ENCODE results near the gene MCTP2. TPM values are rescaled to one million over a fixed set of nuclear protein-coding genes. Genes with fewer than 3 reads are reported as not detected.

MCTP2 gene
- total RNA-seq, 1 donor from 2014 or later, result 12.8 TPM

DNA sequence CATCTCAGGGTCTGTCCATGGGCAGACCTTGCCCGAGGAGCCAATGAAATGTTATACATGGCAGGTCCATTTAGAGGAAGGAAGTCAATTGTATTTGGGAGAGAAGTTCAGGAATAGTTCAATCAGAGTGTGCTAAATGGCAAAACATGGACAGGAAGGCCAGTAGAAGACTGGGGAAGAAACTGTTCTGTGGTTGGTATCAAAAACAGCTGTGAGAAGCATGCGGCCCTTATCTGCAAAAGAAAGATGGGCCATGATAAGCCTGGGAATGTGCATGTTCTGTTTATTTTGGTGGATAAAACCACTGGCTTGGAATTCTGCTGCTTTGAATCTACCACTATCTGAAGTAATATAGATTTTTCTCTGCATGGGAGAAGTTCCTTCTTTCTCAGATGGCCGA, 100.4 kb downstream of the MCTP2 start:
- Mint-ChIP-seq H3K36me3 (no peaks in the 10 kb centered on the region), H3K4me3 (no peak overlapping the region), H3K4me1 (peaks cover 20% of the 10 kb centered on the region), H3K9me3 (no peaks in the 10 kb centered on the region), H3K27me3 (ENCODE audit: low read depth) (no peaks in the 10 kb centered on the region), H3K27ac (no peak overlapping the region)
- TF ChIP-seq, protein P1, sequence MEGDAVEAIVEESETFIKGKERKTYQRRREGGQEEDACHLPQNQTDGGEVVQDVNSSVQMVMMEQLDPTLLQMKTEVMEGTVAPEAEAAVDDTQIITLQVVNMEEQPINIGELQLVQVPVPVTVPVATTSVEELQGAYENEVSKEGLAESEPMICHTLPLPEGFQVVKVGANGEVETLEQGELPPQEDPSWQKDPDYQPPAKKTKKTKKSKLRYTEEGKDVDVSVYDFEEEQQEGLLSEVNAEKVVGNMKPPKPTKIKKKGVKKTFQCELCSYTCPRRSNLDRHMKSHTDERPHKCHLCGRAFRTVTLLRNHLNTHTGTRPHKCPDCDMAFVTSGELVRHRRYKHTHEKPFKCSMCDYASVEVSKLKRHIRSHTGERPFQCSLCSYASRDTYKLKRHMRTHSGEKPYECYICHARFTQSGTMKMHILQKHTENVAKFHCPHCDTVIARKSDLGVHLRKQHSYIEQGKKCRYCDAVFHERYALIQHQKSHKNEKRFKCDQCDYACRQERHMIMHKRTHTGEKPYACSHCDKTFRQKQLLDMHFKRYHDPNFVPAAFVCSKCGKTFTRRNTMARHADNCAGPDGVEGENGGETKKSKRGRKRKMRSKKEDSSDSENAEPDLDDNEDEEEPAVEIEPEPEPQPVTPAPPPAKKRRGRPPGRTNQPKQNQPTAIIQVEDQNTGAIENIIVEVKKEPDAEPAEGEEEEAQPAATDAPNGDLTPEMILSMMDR (IDR thresholded peaks at IDR 0.05; ENCODE audit: unreplicated experiment), result no peak
- no peak for DNase-seq (ENCODE audit: low spot score in 2 of 2, unreplicated experiment in 2 of 2)

DNA sequence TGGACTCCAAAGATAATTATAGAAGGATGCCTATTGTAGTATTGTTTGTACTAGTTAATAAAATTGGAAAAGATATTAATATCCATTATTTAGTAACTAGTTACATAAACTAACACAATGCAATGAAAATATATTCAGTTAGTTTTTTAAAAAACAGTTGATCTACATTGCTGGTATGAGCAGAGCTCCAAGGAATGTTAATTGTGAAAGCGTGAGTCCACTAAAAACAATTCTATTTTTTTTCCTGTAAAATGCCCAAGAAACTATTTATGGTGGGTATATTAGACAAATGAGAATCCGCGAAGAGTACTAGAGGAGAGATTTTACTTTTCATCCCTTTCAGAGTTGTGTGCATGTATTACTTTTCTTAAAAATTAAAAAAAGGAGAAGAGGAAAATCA, 104.3 kb downstream of the MCTP2 start:
- Mint-ChIP-seq H3K27ac (no peak overlapping the region), H3K27me3 (ENCODE audit: low read depth) (no peaks in the 10 kb centered on the region), H3K9me3 (no peaks in the 10 kb centered on the region), H3K36me3 (no peaks in the 10 kb centered on the region), H3K4me3 (no peak overlapping the region), H3K4me1 (peaks cover 26% of the 10 kb centered on the region)
- TF ChIP-seq, protein P1 (IDR thresholded peaks at IDR 0.05; ENCODE audit: unreplicated experiment), result no peak
- no peak for DNase-seq (ENCODE audit: low spot score in 2 of 2, unreplicated experiment in 2 of 2)

DNA sequence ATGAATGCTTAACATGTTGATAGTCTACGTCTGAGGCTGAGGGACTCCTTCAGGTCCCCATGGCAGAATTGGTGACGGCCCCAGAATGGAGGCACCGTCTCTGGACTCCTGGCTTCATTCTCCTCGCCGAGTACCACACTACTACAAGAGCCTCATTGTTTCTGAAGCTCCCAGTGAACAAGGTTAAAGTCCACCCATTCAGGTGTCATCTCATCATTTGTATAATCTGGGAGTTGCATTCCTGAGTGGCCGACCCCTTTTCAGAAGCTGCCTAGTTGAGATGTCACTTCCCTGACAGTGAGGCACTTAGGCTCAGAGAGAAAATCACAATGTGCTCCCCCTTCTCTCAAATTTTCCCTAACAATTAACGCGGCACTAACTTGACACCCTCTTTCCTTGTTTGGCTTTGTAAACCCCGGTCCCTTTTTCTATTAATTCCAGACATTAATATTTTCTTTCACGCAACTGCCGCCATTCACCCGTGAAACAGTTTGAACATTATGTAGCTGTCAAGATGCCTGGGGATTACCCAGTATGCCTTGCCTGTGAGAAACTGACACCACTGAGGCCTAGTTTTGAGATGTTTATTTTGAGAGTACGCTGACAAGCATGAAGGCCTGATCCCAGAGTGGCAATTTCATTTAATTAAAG, 105.6 kb downstream of the MCTP2 start:
- H3K4me3 Mint-ChIP-seq, result no peak overlapping the region
- no peaks in the 10 kb centered on the region for H3K27me3 Mint-ChIP-seq (ENCODE audit: low read depth)
- TF ChIP-seq, protein P1 (IDR thresholded peaks at IDR 0.05; ENCODE audit: unreplicated experiment), result no peak
- H3K27ac Mint-ChIP-seq, result no peak overlapping the region
- no peaks in the 10 kb centered on the region for H3K36me3 Mint-ChIP-seq
- no peaks in the 10 kb centered on the region for H3K9me3 Mint-ChIP-seq
- no peak for DNase-seq (ENCODE audit: low spot score in 2 of 2, unreplicated experiment in 2 of 2)
- peaks cover 26% of the 10 kb centered on the region for H3K4me1 Mint-ChIP-seq

DNA sequence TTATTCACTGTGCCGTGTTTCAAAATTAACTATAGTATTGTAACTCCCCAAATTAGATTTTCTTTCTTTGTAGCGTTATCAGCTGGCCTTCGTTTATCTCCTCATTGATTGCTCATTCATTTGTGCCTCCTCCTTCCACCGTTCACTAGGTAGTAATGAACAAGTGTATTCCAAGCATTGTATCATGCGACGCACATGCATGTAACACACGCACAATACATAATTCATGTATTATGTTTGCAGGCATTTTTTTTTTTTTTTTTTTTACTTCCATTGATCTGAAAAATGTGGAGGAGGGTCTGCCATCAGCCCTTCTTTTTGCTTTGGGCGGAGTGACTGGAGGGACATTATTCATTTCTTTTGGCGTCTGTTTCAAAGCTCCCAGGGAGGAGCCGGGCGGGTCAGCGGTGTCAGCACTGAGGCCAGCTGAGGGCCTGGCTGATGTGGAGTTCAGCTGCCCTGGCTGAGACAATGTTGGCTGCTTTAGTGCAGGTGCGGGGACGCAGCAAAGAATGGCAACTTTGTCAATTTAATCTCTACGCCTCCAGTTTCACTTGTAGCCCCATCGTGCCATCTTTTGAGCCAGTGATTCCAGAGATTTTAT, 107.0 kb downstream of the MCTP2 start:
- TF ChIP-seq, protein P1 (IDR thresholded peaks at IDR 0.05; ENCODE audit: unreplicated experiment), result no peak
- Mint-ChIP-seq H3K4me1 (peaks cover 27% of the 10 kb centered on the region), H3K36me3 (no peaks in the 10 kb centered on the region), H3K27me3 (ENCODE audit: low read depth) (no peaks in the 10 kb centered on the region), H3K27ac (no peak overlapping the region), H3K4me3 (no peak overlapping the region), H3K9me3 (no peaks in the 10 kb centered on the region)
- no peak for DNase-seq (ENCODE audit: low spot score in 2 of 2, unreplicated experiment in 2 of 2)

DNA sequence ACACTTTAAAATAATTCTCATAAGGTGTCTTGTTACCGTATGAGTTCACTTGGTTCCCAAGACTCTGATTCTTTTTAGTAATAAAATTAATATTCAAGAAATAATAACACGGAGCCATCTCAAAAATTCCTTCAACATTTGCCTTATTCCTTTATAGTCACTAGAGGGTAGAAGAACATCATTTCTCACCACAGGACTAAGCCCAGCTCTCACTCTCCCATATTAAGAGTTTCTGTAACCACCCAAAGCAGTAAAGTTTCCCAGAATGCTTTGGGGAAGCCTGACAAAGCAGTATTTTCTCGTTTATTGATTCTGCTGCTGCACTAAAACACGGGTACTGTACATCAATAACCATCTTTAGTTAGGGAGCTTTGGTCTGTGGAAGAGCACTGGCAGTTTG, 114.9 kb downstream of the MCTP2 start:
- DNase-seq (ENCODE audit: low spot score in 2 of 2, unreplicated experiment in 2 of 2), result no peak
- TF ChIP-seq, protein P1 (IDR thresholded peaks at IDR 0.05; ENCODE audit: unreplicated experiment), result no peak
- Mint-ChIP-seq H3K36me3 (peaks cover 2% of the 10 kb centered on the region), H3K27me3 (ENCODE audit: low read depth) (no peaks in the 10 kb centered on the region), H3K4me1 (peaks cover 13% of the 10 kb centered on the region), H3K27ac (no peak overlapping the region), H3K9me3 (peaks cover 3% of the 10 kb centered on the region), H3K4me3 (no peak overlapping the region)

Data from mesothelial cell of epicardium (in vitro differentiated cells).